Upper lobe of left lung (tissue), 4 donors: ENCODE measurements around the gene BPI.

Source experiments
- POLR2A ChIP-seq, 4 donors: fragments of 450-650 bp; IDR thresholded peaks; one replicate each; pipeline ENCODE4 v1.5.1; 2016 to 2017; ENCODE audit warnings: antibody characterized with exemption in 4 of 4, mild to moderate bottlenecking in 2 of 4
- TF ChIP-seq, protein P1 (sequence below), 6 experiments: fragments of 450-650 bp in 4 of 6; fragments of 200-600 bp in 2 of 6; sonication (generic) in 2 of 6; IDR thresholded peaks; one replicate each; pipeline ENCODE4 v1.5.1; 2016 to 2019; ENCODE audit warnings: antibody characterized with exemption in 6 of 6

DNA sequence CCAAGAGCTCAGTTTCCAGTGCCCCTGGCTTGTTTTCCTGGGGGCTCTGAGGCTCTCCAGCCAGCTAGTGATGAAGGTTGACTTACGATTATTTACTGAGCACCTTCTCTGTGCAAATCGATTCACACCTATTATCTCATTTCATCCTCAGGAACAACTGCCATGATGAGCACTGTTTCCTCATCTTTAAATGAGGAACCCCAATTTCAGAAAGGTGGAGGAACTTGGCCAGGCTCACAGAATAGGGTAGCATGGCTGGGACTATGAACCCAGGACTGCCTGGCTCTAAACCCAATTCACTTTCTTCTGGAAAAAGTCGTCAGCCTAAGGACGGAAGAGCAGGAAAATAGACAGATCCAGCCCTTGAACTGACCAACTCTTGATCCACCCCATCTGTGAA lies 3.5 kb upstream of the BPI start:
- TF ChIP-seq, protein P1, sequence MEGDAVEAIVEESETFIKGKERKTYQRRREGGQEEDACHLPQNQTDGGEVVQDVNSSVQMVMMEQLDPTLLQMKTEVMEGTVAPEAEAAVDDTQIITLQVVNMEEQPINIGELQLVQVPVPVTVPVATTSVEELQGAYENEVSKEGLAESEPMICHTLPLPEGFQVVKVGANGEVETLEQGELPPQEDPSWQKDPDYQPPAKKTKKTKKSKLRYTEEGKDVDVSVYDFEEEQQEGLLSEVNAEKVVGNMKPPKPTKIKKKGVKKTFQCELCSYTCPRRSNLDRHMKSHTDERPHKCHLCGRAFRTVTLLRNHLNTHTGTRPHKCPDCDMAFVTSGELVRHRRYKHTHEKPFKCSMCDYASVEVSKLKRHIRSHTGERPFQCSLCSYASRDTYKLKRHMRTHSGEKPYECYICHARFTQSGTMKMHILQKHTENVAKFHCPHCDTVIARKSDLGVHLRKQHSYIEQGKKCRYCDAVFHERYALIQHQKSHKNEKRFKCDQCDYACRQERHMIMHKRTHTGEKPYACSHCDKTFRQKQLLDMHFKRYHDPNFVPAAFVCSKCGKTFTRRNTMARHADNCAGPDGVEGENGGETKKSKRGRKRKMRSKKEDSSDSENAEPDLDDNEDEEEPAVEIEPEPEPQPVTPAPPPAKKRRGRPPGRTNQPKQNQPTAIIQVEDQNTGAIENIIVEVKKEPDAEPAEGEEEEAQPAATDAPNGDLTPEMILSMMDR (IDR thresholded peaks at IDR 0.05) = no peak
- TF ChIP-seq POLR2A (IDR thresholded peaks at IDR 0.05) = no peak
